ENCODE results near the gene RYR3.
A peak's percentile ranks its signal among the peaks of the same experiment; 100 is the strongest.

The RYR3 gene

GRCh38 chr15:33618350-33618749 lies 307.6 kb downstream of the RYR3 start:
- no peak for ATAC-seq

GRCh38 chr15:33621141-33621540 lies 310.4 kb downstream of the RYR3 start:
- TF ChIP-seq TOX (CRISPR knock-in tag; IDR thresholded peaks at IDR 0.05; ENCODE audit: borderline replicate concordance) (no peak), ZFP3 (CRISPR knock-in tag; IDR thresholded peaks at IDR 0.05) (no peak), CSRNP3 (CRISPR knock-in tag; IDR thresholded peaks at IDR 0.05) (no peak)
- ATAC-seq: no peak

More at GRCh38 chr15:33618350-33618749, 307.6 kb downstream of the RYR3 start:
- no peak for TF ChIP-seq PPARA (CRISPR knock-in tag; IDR thresholded peaks at IDR 0.05; ENCODE audit: borderline replicate concordance)
- no peak for TF ChIP-seq POU6F1 (CRISPR knock-in tag; IDR thresholded peaks at IDR 0.05; ENCODE audit: borderline replicate concordance, low read depth)

- ATAC-seq: peak; percentile 49; the same call in 1 of the 3 replicates
- TF ChIP-seq ISL1 (CRISPR knock-in tag; IDR thresholded peaks at IDR 0.05): no peak
- TF ChIP-seq ZC3H10 (CRISPR knock-in tag; IDR thresholded peaks at IDR 0.05): no peak
- no peak for TF ChIP-seq ZNF70 (CRISPR knock-in tag; IDR thresholded peaks at IDR 0.05)
Measured at GRCh38 chr15:33623010-33623409, 312.2 kb downstream of the RYR3 start.

GRCh38 chr15:33624439-33624838 lies 313.7 kb downstream of the RYR3 start:
- ATAC-seq: no peak
- TF ChIP-seq ZNF70 (CRISPR knock-in tag; IDR thresholded peaks at IDR 0.05) (no peak), OSR1 (CRISPR knock-in tag; IDR thresholded peaks at IDR 0.05) (no peak), PATZ1 (CRISPR knock-in tag; IDR thresholded peaks at IDR 0.05; ENCODE audit: borderline replicate concordance) (no peak), TCF4 (CRISPR knock-in tag; IDR thresholded peaks at IDR 0.05; ENCODE audit: borderline replicate concordance) (no peak), TSHZ2 (CRISPR knock-in tag; IDR thresholded peaks at IDR 0.05) (no peak), GLIS3 (CRISPR knock-in tag; IDR thresholded peaks at IDR 0.05) (no peak), ZFP30 (CRISPR knock-in tag; IDR thresholded peaks at IDR 0.05) (no peak), ISL1 (CRISPR knock-in tag; IDR thresholded peaks at IDR 0.05) (no peak), ZNF8 (CRISPR knock-in tag; IDR thresholded peaks at IDR 0.05) (no peak), ZC3H10 (CRISPR knock-in tag; IDR thresholded peaks at IDR 0.05) (no peak), ARNTL (CRISPR knock-in tag; IDR thresholded peaks at IDR 0.05; ENCODE audit: borderline replicate concordance, low read depth) (no peak), CSRNP3 (CRISPR knock-in tag; IDR thresholded peaks at IDR 0.05) (no peak)

GRCh38 chr15:33629647-33630046 lies 318.9 kb downstream of the RYR3 start:
- ATAC-seq: no peak
- TF ChIP-seq ZNF565 (CRISPR knock-in tag; conservative IDR thresholded peaks at IDR 0.05; ENCODE audit: low read depth): no peak
- no peak for TF ChIP-seq TSHZ2 (CRISPR knock-in tag; IDR thresholded peaks at IDR 0.05)
- no peak for TF ChIP-seq ZNF8 (CRISPR knock-in tag; IDR thresholded peaks at IDR 0.05)
- no peak for TF ChIP-seq ZFP30 (CRISPR knock-in tag; IDR thresholded peaks at IDR 0.05)
- no peak for TF ChIP-seq OSR1 (CRISPR knock-in tag; IDR thresholded peaks at IDR 0.05)
- no peak for TF ChIP-seq RARB (CRISPR knock-in tag; IDR thresholded peaks at IDR 0.05)
- TF ChIP-seq ISL1 (CRISPR knock-in tag; IDR thresholded peaks at IDR 0.05): no peak
- TF ChIP-seq TOX (CRISPR knock-in tag; IDR thresholded peaks at IDR 0.05; ENCODE audit: borderline replicate concordance): no peak
- no peak for TF ChIP-seq POU6F1 (CRISPR knock-in tag; IDR thresholded peaks at IDR 0.05; ENCODE audit: borderline replicate concordance, low read depth)
